Hepatocyte (in vitro differentiated cells): ENCODE data around the gene EEF1G.

ENCODE experiments used
- CTCF ChIP-seq: fragments of 200-600 bp; sonication (generic); IDR thresholded peaks from 2 replicates; pipeline ENCODE4 v1.5.1; 2016; ENCODE audit warnings: antibody characterized with exemption, mild to moderate bottlenecking; ENCODE audit not compliant: poor library complexity
- EZH2 ChIP-seq: fragments of 200-600 bp; sonication (generic); IDR thresholded peaks from 2 replicates; pipeline ENCODE4 v1.6.1; 2016; ENCODE audit warnings: antibody characterized with exemption, mild to moderate bottlenecking, borderline replicate concordance
- EZH2phosphoT487 ChIP-seq: fragments of 200-600 bp; sonication (generic); IDR thresholded peaks from one replicate; pipeline ENCODE4 v1.6.1; 2018; ENCODE audit warnings: antibody characterized with exemption, mild to moderate bottlenecking, low read depth, moderate library complexity; ENCODE audit not compliant: unreplicated experiment, severe bottlenecking

DNA sequence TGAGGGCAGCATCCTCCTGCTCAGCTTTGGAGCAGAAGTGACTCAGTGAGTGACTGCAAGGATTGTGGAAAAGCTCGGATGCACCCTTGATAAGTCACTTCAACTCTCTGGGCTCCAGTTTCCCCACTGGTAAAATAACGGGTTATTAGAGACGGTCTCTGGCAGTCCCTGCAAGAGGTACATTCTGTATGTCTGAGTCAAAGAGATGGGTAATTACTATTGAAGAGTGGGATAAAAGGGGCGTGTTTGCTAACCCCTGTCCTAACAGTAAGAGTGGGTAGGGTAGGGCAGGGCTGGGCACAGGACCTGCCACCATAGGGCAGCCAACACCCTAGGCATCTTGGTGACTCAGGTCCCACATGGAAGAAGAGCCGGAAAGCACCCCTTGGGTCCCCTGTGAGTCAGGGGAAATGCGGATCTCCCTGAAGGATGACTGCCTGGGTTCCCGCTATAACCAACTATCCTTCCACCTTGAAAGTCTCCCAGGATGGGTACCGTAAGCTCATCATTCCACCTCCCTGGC, 19.8 kb downstream of the EEF1G start:
- no peak for TF ChIP-seq CTCF
- TF ChIP-seq EZH2phosphoT487, result no peak
- no peak for TF ChIP-seq EZH2
